NCI-H146 (cell line): ENCODE data around the gene COG2.
A peak's percentile ranks its signal among the peaks of the same experiment; 100 is the strongest.
"Not testable (repeated sequence)": the region's sequence is repeated elsewhere in the genome, so short reads cannot be mapped to it uniquely, and the experiment has no call there.

Experiments
- DNase-seq: peaks from one replicate; lab custom pipeline; 2025; lab: John Stamatoyannopoulos, UW

The COG2 gene

DNA sequence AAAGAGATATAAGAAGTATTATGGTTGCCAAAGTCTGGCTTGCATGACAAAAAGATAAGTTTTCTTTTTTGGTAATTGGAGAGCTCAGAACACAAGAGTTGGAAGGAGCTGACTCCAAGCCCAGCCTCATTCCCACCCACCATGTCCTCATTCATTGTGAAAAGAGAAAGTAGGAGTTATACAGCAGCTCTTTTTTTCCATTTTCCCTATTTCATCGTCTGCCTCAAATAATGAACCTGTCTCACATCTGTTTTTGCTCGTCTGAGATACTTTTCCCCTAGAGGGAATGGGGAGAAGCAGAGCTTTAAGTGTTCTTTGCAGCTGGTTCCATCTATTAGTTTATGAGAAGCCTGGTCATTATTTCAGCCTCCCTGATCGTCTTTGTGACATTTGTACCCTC lies 36.9 kb downstream of the COG2 start:
- DNase-seq: no peak

DNA sequence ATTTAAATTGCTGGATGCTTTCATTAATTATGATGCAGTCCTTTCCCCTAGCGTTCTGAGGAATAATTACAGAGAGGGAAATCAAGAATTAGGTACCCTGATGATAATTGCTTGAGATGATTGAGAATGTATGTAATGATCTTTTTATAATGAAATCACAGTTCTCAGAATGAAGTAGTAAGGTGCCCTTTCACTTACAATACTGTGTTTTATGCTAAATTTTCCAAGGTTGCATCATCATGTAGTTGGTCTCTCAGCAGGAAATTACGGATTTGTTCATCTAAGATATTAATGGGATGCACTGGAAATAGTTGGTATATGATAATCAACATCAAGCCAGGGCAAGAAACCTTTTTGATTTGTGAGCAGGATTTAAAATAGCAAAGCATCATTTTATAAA lies 37.5 kb downstream of the COG2 start:
- DNase-seq: no peak

DNA sequence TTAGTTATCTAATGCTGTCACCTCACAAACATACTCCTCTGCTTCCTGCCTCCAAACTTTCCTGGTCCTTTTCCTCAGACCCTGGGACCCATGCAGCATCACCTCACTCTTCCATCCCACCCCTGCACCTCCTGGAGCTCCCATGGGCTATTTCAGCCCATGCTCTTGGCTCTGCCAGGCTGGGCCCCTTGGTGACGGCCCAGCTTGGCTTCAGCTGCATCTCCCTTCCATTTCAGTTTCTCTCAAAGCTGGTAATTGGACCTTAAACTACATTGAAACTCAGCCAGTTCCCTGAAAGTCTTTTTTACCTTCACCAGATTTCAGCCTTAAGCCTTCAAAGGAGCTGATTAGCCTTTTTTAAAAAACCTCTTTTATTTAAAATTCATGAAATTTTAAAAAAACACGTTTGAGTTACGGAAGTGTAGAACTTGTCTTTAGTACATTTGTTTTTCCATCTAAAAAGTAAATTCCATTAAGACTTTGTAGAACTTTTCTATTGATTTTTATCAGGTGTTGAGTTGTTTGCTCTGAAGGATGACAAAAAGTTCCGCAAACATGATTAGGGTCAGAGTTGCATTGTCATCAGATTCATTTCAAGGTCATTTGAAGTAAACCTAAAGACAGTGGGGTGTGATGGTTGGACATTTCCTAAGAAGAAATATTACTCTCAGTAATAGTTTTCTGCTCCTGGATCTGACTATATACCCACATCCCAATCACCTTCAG lies 38.2 kb downstream of the COG2 start:
- no peak for DNase-seq

DNA sequence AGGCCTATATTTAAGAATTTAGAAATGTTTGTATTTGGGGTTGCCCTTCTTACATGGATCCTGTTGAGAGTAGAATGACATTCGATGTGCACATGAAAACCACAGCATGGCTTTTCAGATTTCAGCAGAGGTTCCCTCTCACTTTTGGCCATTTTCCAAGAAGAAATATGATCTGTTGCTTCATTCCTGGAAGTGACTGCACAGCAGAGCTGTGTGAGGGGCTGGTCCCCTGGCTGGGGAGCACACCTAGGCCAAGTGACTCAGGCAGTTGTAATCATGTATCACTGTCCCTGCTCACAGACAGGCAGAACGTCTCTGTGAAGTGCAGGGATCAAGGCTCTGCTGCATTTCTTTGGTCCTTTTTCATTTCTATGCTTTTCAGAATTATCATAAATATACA lies 39.3 kb downstream of the COG2 start:
- DNase-seq: peak; percentile 42

DNA sequence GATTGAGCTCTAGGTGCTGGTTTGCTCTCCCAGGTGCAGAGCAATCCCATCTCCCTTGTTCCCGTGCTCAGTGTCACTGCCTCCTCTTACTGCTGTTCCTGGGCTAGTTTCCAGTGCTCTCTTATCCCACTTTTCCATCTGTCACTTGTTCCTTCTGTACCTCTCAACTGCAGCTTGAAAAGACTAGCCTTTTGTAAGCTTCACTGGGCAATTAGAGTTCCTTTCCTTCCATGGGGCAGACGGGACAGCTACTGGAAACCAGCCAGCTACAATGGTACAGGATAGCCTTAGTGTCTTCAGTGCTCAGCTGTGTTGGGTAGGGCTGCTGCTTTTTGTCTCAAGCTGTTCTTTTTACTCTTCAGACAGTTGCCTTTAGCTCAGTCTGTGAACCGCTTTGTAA lies 40.0 kb downstream of the COG2 start:
- DNase-seq: no peak

DNA sequence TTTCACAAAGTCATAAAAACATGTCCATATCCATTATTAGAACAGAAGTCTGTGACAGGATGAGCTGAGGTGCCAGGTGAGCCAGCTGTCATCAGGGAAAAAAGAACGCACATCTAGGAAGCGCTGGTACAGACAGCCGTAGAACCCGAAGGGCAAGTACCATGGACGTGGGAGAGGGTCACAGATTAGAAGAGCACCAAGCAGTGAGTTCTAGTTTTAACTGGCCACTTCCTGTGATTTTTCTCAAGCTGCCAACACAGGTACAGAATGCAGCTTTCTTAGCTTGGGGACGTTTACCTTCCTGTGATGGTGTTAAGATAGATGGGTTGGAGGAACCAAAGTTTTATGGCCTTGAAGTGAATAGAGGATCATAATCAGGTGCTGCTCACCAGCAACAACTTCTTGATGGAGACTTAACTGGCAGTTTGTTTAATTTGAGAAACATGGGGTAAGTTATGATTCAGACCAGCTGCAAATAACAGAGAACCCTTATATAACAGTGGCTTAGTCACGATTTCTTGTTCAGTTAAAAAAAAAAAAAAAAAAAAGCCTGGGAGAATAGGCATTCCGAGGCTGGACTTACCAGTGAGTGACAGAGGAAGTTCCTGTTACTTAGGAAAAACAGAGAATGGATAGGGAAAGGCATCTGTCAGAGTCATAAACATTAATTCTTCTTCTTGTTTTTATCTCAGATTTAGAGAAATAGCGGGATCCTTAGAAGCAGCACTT lies 40.8 kb downstream of the COG2 start:
- no peak for DNase-seq

DNA sequence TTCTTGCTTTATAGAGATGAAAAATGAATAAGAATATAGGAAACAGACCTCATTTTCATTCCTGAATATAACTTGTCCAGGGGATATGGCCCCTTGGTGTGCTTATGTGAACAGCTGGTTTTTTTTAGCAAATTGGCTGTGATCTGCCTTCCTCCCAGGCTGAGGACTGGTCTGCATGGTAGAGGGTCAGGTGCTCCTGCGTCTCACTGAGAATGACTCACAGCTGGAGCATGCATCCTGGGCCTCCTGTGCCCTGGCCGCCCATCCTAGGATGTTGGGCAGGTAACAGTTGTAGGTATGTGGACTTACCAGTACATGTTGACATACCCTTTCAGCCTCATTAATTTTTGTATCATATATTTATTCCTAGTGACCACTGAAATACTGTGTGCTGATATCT lies 41.9 kb downstream of the COG2 start:
- no peak for DNase-seq

DNA sequence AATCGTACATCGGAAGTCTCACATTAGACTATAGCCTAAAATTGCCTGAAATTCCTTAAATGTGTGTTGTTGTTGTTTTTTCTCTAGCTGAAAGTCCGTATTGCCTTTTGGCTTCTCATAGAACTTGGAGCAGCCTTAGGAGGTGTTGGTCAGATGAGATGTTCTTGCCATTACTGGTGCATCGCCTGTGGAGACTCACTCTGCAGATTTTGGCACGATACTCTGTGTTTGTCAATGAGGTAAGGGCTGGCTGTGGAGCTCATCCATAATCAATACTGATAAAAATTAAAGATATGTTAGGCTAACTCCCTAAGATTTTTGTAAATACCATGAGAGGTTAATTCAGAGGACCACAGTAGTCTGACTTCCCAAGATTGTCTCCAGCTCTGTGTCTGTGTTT lies 42.7 kb downstream of the COG2 start:
- DNase-seq: no peak

DNA sequence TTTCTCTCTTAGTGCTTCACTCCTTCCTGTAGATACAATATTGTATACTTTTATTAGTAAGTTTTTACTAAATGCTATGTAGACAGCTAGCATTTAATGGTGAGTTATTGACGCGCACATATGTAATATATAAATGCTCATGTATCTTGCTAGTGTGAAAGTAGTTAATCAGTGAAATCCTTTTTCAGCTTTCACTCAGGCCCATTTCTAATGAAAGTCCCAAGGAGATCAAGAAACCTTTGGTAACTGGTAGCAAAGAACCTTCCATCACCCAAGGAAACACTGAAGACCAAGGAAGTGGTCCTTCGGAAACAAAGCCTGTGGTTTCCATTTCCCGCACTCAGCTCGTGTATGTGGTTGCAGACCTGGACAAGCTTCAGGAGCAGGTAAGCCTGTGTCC lies 44.5 kb downstream of the COG2 start:
- no peak for DNase-seq

DNA sequence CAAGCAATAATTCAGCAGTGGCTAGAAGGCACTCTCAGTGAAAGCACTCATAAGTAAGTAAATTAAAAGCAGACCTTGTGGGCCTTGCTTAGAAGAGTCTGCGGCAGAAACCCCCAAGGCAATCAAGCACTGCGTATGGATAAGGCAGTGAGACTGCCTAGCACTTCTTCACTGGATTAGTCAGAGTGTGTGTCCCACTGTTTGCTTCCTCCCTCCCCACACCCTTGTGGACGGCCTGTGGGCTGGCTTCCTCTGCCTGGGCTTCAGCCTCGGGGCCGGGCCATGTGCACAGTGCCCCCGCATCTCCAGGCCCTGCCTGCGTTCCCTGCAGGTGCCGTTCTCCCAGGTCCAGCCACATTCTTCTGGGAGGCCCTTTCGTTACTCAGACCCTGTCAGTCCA lies 47.8 kb downstream of the COG2 start:
- DNase-seq: no peak

DNA sequence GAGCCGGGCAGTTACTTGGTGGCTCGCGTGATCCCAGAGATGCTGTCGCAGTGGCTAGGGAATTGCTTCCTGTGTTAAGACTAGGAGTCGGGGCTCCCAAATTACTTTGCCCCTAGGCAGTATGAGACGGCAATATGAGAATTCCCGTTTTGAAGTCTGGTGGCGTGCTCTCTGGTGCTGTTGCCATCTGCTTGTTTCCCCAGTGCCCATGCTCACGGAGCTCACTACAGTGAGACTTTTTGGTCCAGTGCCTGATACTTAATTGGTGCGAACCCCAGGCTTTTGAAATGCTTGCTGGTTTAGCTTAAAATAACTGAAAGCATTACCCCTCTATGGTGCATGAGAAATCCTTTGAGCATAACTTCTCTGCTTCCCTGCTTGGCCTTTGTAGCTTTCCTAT lies 49.3 kb downstream of the COG2 start:
- DNase-seq: no peak

DNA sequence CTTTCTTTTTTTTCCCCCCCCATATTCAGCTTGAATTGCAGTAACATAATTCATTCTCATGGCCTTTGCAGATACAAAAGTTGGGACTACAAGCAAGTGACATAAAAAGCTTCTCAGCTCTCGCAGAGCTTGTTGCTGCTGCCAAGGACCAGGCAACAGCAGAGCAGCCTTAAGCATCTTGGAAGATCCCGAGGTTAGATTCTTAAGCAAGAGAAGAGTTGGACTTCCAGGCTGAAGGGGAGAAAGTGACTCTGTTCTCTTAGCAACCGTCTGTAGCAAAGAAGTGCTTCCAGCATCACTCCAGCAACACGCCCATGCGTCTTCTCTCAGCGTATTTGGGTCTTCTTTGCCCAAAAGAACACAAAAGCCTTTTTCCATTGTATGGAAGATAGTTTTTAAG lies 50.9 kb downstream of the COG2 start:
- no peak for DNase-seq

DNA sequence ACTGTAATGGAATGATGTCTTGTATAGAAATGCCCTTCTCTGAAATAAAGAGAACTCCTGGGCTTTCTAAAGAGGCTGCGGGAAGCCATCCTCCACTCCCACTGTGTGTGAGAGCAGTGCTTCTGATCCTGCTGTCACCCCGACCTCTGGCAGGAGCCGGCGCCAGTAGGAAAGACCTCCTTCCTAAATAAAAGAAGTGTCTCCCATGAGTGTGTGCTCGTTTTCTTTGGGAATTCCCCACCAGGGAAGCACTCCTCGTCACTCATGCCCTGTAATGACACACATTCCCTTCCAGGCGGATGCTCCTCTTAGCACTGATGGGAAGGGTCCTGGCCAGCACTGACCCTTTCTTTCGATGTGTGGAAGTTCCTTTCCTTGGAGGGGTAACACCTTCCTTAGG lies 51.5 kb downstream of the COG2 start:
- no peak for DNase-seq

DNA sequence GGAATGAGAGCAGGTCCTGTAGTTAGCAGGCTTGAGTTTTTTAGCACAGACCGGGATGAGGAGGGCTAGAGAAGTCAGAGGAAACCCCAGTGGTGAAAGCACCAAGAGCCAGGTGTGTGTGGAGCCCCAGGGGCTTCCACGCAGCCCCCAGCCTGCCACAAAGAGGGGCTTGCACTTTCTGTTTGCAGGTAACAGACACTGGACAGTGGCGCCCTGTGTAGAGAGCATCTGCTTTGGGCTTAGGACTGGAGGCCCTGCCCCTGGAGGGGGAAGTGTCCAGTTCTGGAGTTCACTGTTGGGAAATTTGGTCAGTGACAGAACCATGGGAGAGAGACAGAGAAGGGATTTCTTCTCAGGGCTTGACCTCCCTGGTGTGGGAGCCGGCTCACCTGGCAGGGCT lies 52.2 kb downstream of the COG2 start:
- no peak for DNase-seq

DNA sequence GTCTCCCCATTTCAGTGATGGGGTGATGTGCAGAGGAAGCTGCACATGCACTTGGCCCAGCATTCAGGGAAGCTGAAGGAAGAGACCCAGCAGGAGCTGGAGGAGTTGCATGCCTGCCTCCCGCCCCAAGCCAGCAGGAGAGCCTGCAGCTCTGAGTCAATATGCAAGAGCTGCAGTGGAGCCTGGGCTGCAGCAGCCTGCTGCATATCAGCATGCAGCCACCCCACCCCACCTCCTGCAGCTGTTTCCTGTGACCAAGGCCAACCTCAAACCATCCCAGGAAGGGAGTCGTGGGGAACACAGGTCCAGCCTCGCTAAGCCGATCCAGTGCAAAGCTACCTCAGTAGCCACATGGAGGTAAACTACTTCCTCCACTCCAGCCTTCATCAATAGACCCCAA lies 52.7 kb downstream of the COG2 start:
- DNase-seq: no peak

DNA sequence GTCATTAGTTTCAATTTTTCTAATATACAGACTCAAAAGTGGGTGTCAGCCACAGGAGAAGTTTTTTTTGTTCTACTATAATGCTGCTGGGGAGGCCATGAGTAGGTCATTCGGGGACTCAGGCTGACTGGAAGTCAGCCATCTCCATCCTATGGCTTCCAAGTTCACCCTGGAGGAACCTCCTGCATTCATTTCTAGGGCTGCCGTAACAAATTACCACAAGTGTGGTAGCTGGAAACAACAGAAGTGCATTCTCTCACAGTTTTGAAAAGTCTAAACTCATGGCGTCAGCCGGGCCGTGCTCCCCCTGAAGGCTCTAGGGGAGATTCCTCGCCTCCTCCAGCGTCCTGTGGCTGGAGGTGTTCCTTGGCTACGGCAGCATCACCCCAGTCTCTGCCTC lies 53.9 kb downstream of the COG2 start:
- DNase-seq: no peak

DNA sequence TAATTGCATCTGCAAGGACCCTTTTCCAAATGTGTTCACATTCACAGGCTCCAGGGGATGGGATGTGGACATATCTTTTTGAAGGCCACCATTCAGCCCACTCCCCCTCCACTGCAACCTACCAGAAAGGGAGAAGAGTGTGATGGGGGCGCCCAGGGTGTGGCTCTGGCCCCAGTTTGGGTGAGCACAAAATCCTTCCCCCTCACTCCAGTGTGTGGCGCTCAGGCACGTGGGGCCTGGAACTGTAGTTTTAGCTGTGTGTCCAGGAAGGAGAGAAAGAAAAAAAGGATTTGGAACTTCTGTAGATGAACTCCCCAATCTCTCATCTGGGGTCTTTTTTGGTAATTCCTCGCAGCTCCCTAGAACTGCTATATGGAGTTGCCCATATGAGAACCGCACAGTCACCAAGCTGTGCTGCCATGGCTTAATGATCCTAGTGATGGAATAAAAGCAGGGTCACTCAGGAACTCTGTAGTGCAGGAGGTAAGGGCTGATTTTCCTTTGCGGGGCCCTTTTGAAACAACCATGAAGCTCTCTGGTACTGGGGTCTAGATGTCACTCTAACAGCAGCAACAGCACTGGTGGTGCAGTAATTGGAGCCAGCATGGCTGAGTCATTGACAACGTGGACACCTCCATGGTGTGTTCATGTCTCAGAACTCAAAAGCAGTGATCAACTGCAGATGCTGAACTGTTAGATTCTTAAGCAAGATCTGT lies 54.6 kb downstream of the COG2 start:
- DNase-seq: no peak

DNA sequence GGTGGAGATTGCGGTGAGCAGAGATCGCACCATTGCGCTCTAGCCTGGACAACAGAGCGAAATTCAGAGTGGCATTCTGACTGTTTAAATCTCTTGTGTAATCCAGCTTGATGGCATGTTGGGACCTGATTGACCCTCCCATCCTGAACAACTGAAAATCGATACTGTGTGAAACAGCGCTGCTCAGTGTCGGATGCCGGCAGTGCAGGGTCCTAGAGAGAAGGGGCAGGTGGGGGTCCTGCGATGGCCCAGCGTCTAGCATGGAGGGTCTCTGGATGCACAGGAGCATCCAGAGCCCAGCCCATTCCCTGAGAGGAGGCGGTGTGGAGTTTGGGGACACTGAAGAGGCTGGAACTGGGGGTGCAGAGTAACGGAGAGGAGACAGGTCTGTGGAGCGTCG lies 55.8 kb downstream of the COG2 start:
- no peak for DNase-seq

DNA sequence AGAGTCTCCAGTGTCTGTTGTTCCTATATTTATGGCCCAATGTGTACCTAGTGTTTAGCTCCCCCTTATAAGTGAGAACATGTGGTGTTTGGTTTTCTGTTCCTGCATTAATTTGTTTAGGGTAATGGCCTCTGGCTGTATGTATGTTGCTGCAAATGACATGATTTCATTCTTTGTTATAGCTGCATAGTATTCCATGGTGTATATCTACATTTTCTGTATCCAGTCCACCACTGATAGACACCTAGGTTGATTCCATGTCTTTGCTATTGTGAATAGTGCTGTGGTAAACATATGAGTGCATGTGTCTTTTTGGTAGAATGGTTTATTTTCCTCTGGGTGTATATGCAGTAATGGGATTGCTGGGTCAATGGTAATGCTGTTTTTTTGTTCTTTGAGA lies 56.7 kb downstream of the COG2 start:
- not testable (repeated sequence) for DNase-seq

DNA sequence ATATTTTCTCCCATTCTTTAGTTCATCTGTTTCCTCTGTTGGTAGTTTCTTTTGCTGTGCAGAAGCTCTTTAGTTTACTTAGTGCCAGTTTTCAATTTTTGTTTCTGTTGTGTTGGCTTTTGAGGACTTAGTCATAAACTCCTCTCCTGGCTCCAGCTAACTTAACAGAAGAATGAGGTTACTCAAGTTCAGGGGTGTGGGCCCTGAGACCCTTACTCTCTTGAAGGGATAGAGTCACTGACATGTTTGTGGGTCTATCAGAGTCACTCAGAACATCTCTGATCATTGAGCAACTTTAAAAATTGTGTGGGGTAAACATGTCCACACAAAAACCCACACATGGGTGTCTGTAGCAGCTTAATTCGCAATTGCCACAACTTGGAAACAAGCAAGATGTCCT lies 57.4 kb downstream of the COG2 start:
- no peak for DNase-seq

DNA sequence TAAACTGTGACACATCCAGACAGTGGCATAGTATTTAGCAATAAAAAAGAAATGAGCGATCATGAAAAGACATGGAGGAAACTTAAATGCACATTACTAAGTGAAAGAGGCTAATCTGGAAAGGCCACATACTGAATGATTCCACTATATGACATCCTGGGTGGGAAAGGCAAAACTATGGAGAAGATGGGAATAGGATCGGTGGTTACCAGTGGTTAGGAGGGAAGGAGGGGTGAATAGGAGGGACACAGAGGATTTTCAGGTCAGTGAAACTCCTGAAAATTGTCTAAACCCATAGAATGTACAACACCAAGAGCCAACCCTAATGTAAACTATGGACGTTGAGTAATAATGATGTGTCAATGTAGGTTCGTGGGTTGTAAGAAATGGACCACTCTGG lies 57.9 kb downstream of the COG2 start:
- no peak for DNase-seq

DNA sequence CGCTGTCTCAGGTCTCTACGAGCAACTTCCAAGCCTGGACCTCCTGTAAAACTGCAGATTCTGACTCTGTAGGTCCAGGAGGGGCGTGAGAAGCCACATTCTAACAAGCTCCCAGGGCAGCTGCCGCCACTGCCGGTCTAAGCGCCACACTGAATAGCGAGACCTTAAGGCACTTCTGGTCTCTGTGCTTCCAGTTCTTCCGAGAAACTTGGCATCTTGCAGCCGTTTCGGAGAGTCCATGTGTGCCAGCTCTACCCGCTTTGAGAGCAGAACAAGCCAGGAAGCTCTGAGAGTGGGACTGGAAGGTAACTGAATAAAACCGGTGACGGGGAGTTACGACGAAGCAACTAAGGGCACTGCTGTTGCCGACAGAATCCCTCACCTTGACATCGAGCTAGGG lies 59.2 kb downstream of the COG2 start:
- no peak for DNase-seq
